CD4-positive, alpha-beta T cell treated with Interleukin-4 for 4 hours (primary cell): Measurements from ENCODE around the gene OPN5.

Experiments used
- DNase-seq: peaks from one replicate; pipeline ENCODE4 v3.0.0-alpha.2; 2020

Gene OPN5

DNA sequence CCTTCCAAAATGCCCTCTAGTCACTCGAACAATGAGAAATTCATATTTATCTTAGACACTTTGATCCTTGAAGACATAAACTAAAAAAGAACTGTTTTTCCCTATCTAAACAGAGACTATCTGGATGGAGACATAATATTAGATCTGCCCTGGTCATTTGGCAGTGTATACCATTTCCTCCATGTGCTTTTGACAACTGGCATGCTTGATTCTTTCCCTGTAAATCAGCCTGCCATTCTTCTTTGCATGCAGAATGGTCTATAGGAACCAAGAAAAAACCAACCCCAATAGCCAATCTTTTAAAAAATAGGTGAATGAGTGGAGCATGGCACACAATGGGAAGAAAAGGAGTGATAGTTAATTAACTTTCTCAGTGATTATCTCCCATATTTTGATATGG, 93.8 kb downstream of the OPN5 start:
- DNase-seq: no peak
